SW 1271 (cell line): ENCODE results near the gene HAPLN2.
"Not testable (repeated sequence)": the region's sequence is repeated elsewhere in the genome, so short reads cannot be mapped to it uniquely, and the experiment has no call there.

Source experiments
- DNase-seq, 2 experiments: peaks; one replicate each; lab custom pipeline; 2025; lab: John Stamatoyannopoulos, UW

Gene HAPLN2

GRCh38 chr1:156592158-156592909, 26.9 kb upstream of the HAPLN2 start:
- no peak for DNase-seq

GRCh38 chr1:156592910-156593660, 26.1 kb upstream of the HAPLN2 start:
- DNase-seq, result no peak

- no peak for DNase-seq
Measured at GRCh38 chr1:156593661-156593989, 25.6 kb upstream of the HAPLN2 start.

GRCh38 chr1:156594190-156594589, 25.0 kb upstream of the HAPLN2 start:
- no peak for DNase-seq

- DNase-seq, result no peak
Measured at GRCh38 chr1:156595016-156595415, 24.2 kb upstream of the HAPLN2 start.

GRCh38 chr1:156596426-156596825, 22.8 kb upstream of the HAPLN2 start:
- no peak for DNase-seq

- DNase-seq, result no peak
Measured at GRCh38 chr1:156598125-156598524, 21.1 kb upstream of the HAPLN2 start.

- no peak for DNase-seq
Measured at GRCh38 chr1:156598731-156599432, 20.3 kb upstream of the HAPLN2 start.

- DNase-seq, result peak in 1 of 2 experiments; percentile 13
Measured at GRCh38 chr1:156599811-156600210, 19.4 kb upstream of the HAPLN2 start.

GRCh38 chr1:156600733-156601121, 18.5 kb upstream of the HAPLN2 start:
- no peak for DNase-seq

GRCh38 chr1:156601122-156601830, 17.9 kb upstream of the HAPLN2 start, which contains the start of gene GPATCH4:
Gene GPATCH4, minus strand, starts transcription at chr1:156601479.
- DNase-seq, result peak; percentile 57 to 72

- no peak for DNase-seq
Measured at GRCh38 chr1:156601892-156602291, 17.3 kb upstream of the HAPLN2 start.

GRCh38 chr1:156602557-156602993, 16.6 kb upstream of the HAPLN2 start:
- DNase-seq, result peak in 1 of 2 experiments; percentile 7

- DNase-seq, result not testable (repeated sequence)
Measured at GRCh38 chr1:156607344-156607743, 11.9 kb upstream of the HAPLN2 start.

- peak in 1 of 2 experiments; percentile 66 for DNase-seq
Measured at GRCh38 chr1:156608036-156608674, 11.1 kb upstream of the HAPLN2 start.

GRCh38 chr1:156608981-156609380, 10.2 kb upstream of the HAPLN2 start:
- DNase-seq, result peak in 1 of 2 experiments; percentile 15

GRCh38 chr1:156610072-156610471, 9.1 kb upstream of the HAPLN2 start:
- not testable (repeated sequence) for DNase-seq

GRCh38 chr1:156612666-156613065, 6.5 kb upstream of the HAPLN2 start:
- no peak for DNase-seq

- DNase-seq, result no peak
Measured at GRCh38 chr1:156615946-156616345, 3.3 kb upstream of the HAPLN2 start.

GRCh38 chr1:156616463-156616862, 2.8 kb upstream of the HAPLN2 start:
- DNase-seq, result no peak

GRCh38 chr1:156619582-156619955, 354 bp downstream of the HAPLN2 start:
- no peak for DNase-seq
